Ishikawa (cell line): ENCODE results near the gene NDUFAF5.

Experiments used
- CEBPB ChIP-seq: IDR thresholded peaks from 2 replicates; pipeline ENCODE4 v1.6.1; 2012
- CREB1 ChIP-seq: IDR thresholded peaks from 2 replicates; pipeline ENCODE4 v1.6.1; 2012; ENCODE audit warnings: low read depth
- EGR1 ChIP-seq: IDR thresholded peaks from 2 replicates; pipeline ENCODE4 v1.6.1; 2012
- EP300 ChIP-seq: IDR thresholded peaks from 2 replicates; pipeline ENCODE4 v1.6.1; 2012; ENCODE audit warnings: borderline replicate concordance
- TEAD4 ChIP-seq: IDR thresholded peaks from 2 replicates; pipeline ENCODE4 v1.6.1; 2012
- TF ChIP-seq, protein P1 (sequence below): IDR thresholded peaks from 2 replicates; pipeline ENCODE4 v1.6.1; 2012; ENCODE audit warnings: low read depth, mild to moderate bottlenecking
- TF ChIP-seq, protein P2 (sequence below): IDR thresholded peaks from 2 replicates; pipeline ENCODE4 v1.6.1; 2012

DNA sequence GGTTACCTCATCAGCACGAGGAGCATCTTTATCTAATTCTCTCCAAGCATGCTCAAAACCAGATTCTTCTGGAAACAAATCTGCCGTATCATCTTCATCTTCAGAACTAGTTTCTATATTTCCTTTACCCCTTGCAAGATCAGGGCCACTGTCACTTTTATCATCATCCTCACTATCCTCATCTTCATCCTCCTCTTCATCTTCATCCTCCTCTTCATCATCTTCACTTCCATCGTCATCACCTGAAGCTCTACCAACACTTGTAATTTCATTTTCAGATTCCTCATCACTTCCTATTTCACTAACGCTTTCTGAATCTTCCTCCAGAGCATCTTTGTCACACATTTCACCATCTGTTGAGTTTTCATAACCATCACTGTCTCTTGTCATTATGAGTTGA, 9.0 kb upstream of the NDUFAF5 start:
- TF ChIP-seq, protein P1, sequence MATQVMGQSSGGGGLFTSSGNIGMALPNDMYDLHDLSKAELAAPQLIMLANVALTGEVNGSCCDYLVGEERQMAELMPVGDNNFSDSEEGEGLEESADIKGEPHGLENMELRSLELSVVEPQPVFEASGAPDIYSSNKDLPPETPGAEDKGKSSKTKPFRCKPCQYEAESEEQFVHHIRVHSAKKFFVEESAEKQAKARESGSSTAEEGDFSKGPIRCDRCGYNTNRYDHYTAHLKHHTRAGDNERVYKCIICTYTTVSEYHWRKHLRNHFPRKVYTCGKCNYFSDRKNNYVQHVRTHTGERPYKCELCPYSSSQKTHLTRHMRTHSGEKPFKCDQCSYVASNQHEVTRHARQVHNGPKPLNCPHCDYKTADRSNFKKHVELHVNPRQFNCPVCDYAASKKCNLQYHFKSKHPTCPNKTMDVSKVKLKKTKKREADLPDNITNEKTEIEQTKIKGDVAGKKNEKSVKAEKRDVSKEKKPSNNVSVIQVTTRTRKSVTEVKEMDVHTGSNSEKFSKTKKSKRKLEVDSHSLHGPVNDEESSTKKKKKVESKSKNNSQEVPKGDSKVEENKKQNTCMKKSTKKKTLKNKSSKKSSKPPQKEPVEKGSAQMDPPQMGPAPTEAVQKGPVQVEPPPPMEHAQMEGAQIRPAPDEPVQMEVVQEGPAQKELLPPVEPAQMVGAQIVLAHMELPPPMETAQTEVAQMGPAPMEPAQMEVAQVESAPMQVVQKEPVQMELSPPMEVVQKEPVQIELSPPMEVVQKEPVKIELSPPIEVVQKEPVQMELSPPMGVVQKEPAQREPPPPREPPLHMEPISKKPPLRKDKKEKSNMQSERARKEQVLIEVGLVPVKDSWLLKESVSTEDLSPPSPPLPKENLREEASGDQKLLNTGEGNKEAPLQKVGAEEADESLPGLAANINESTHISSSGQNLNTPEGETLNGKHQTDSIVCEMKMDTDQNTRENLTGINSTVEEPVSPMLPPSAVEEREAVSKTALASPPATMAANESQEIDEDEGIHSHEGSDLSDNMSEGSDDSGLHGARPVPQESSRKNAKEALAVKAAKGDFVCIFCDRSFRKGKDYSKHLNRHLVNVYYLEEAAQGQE, result no peak
- no peak for TF ChIP-seq EP300
- TF ChIP-seq, protein P2, sequence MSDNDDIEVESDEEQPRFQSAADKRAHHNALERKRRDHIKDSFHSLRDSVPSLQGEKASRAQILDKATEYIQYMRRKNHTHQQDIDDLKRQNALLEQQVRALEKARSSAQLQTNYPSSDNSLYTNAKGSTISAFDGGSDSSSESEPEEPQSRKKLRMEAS, result no peak
- no peak for TF ChIP-seq EGR1
- TF ChIP-seq CREB1, result no peak
- no peak for TF ChIP-seq TEAD4
- TF ChIP-seq CEBPB, result no peak
